Smooth muscle cell of the brain vasculature (primary cell): ENCODE results near the gene SLC66A2.
"Not testable (repeated sequence)": the region's sequence is repeated elsewhere in the genome, so short reads cannot be mapped to it uniquely, and the experiment has no call there.

Experiments used
- DNase-seq: peaks from one replicate; pipeline ENCODE4 v3.0.0-alpha.2; 2012; ENCODE audit warnings: low read depth, low spot score

Gene SLC66A2

GRCh38 chr18:79868811-79869541 is 82.5 kb downstream of the SLC66A2 start:
- no peak for DNase-seq

DNA sequence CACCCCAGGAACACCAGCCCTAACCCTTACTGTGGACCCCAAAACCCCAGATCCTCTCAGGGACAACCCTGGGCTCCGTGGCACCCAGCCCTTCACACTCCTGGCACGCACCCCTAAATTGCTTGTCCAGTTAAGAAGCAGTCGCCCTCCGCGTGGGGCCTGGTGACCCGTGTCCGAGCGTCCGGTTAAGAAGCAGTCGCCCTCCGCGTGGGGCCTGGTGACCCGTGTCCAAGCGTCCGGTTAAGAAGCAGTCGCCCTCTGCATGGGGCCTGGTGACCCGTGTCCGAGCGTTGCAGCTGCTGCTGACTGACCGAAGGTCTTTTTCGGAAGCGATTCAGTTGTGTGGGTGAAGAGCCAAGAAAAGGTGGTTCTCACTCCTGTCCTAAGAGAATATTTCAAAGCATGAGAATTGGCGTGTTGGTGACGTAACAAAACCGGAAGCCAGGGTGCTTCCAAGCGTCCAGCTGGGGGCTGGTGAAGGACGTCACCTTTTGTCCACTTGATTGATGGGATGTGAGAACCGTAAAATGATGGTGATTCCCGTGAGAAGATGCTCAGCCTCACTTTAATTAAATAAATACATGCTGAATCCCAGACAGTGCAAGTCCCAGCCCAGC is 83.2 kb downstream of the SLC66A2 start:
- DNase-seq = no peak

DNA sequence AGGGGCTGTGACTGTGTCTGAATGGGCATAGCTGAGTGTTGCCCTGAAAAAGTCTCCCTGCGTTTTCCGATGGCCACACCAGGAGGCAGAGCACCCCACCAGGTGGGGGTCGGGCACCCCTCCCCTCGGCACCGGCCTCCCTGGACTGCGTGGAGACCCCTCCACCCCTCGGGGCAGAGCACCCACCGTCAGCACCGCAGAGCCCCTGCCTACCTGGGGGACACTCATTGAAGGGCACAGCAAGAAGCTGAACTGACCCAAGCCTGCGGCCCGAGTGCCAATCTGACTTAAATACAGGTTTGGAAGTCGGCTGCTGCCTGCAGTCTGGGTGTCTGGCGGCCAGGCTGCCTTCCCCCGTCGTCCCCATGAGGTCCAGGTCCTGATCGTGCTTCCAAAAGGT is 83.8 kb downstream of the SLC66A2 start:
- DNase-seq = no peak

- DNase-seq = no peak
Measured at GRCh38 chr18:79866889-79867574, 84.4 kb downstream of the SLC66A2 start.

DNA sequence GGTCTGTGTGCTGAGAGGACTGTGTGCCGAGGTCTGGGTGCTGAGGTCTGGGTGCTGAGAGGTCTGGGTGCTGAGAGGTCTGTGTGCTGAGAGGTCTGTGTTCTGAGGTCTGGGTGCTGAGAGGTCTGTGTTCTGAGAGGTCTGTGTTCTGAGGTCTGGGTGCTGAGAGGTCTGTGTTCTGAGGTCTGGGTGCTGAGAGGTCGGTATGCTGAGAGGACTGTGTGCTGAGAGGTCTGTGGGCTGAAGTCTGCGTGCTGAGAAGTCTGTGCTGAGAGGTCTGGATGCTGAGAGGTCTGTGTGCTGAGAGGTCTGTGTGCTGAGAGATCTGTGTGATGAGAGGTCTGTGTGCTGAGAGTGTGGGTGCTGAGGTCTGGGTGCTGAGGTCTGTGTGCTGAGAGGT is 85.5 kb downstream of the SLC66A2 start:
- DNase-seq = not testable (repeated sequence)

- not testable (repeated sequence) for DNase-seq
Measured at GRCh38 chr18:79864955-79865354, 86.5 kb downstream of the SLC66A2 start.

DNA sequence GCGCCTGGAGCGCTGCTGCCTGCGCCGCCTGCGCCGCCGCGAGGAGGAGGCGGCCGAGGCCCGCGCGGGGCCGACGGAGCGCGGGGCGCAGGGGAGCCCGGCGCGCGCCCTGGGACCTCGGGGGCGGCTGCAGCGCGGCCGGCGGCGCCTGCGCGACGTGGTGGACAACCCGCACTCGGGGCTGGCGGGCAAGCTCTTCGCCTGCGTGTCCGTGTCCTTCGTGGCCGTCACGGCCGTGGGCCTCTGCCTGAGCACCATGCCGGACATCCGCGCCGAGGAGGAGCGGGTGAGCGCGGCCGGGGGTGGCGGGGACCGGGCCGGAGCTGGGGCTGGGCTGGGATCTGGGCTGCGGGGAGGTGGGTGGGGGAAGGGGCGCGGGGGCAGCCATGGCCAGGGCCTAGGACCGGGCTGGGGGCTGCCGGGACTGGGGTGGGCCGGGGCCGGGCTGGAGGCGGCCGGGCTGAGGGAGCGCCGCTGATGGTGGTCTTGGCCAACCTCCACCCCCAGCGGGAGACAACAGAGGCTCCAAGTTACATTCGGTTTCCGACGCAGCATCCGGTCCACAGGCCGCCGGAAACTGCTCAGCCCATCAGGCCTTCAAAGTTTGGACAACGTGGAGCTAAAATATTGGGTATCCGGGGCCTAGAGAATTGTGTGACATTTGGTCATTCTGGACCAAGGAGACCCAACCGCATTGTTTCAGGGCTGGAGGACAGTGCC is 87.3 kb downstream of the SLC66A2 start:
- no peak for DNase-seq

DNA sequence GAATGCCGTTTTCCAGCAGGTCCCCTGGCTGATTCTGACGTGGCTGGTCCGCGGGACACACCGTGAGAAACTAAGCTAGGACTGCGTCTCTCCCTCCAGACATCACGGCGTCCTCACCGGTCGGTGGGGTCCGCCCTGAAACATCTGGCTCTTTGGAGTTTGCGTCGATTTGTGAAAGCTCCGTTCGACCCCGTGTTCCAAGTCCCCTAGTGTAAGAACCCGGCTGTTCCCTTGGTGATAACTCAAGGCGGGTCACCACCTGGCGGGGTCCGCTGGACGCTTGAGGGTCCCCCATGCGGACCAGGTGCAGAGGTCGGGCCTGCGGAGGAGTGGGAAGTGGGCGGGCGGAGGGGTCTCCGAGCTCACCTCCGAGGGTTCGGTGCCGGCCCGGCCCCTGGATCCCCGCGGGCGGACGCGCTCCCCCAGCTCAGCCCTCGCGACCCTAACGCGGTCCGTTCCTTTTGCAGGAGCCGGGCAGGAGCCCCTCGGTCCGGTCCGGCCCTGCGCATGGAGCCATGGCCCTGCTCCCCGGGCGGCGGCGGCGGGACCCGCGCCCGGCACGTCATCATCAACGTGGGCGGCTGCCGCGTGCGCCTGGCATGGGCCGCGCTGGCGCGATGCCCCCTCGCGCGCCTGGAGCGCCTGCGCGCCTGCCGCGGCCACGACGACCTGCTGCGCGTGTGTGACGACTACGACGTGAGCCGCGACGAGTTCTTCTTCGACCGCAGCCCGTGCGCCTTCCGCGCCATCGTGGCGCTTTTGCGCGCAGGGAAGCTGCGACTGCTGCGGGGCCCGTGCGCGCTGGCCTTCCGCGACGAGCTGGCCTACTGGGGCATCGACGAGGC is 88.1 kb downstream of the SLC66A2 start:
- DNase-seq = no peak

DNA sequence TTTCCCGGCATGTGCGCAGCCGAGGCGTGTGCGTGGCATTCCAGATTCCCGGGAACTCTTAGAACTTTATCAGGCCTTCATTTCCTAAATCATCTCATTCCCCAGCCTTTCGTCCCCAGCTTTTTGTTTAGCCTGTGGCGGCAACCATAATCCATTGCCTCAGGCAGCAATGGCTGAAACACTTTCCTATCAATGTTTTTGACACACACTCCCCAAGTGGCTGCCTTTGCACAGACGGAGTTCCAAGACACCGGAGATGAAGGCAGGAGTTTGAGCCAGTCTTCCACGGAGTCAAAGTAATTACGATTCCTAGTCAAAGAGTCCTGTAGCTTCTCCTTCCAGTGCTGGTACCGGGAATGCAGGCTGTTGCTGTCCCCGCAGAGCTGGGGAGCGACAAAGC is 88.9 kb downstream of the SLC66A2 start:
- no peak for DNase-seq

GRCh38 chr18:79861687-79862086 is 89.8 kb downstream of the SLC66A2 start:
- no peak for DNase-seq

DNA sequence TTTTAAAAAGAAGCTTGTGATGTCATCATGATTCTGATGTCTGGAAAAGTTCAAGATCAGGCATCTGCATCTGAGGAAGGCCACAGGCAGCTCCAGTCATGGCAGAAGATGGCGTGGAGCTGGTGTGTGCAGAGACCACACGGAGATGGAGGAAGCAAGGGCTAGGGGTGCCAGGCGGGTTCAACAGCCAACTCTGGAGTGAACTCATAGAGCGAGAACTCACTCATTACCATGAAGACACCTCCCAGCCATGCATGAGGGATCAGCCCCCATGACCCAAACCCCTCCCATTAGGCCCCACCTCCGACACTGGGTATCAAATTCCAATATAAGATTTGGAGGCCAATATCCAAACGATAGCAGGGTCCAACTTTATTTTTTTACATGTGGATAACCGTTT is 92.1 kb downstream of the SLC66A2 start:
- DNase-seq = no peak

- no peak for DNase-seq
Measured at GRCh38 chr18:79857082-79857671, 94.3 kb downstream of the SLC66A2 start.

DNA sequence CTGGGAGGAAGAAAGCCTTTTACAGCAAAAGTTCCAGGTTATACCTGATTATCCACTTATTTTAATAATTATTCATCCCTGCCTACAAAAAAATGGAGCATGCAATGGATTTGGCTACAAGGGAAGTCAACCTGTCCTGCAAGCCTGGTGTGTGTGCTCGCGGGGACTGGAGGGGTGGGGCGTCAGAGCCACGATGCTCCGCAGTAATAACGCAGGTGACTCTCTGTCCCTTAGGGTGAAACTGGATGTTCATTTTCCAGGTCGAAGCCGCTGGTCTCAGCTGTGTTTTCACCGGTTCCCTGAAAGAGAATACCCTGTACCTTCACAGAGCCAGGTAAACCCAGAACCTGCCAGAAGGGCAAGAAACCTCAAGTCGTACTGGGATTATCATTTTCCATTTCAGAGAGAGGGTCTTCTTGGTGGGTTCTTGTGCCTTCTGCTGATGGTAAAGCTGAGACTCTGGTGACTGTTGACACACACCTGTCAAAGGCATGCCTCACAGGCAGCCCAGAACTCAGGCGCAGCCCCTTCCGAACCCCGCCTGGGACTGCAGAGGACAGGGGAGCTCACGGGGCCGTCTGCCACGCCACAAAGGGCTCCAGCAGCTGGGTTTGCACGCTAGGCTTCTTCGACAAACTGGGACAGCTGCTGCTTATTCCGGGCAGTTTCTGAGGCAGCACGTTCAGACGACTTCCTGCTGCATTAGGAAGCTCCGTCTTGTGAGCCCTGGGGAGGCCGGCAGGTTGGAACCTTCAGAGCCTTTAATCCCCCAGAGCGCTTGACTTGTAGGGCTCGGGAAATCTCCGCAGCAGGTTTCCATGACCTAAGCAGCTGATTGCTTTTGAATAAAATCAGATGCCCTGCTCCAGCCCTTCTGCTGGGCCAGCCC is 95.1 kb downstream of the SLC66A2 start:
- DNase-seq = no peak

DNA sequence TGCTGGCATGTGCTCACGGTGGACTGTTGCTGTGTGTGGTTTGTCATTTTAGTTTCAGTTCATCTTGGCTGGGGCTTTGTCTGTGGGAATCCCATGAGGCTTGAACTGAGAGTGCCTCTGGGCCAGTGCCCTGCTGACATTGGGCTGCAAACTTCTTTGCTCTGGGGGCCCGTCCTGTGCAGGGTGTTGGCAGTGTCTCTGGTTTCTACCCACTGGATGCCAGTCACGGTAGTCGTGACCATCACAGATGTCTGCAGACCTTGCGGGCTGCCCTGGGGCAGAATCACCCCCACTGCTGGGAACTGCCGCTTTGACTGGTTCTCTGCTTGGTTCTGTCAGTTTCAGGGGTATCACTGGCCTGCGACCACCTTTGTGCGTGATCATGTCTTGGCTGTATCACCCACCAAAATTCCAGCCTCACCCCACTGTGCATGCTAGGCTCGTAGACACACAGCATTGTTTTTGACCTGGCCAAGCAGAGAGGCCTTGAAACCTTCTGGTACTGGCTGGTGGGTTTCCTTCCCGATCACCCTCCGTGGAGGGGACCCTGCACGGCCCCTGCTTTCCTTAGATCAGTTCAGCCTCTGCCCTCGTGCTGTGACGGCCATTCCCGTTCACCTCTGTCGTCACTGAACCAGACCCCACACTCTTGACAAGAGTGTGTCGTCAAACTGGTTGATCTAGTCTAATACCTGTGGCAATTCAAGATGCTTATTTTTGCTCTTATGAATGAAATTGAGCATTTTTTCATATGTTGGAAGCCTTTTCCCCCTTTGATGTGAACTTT is 96.1 kb downstream of the SLC66A2 start:
- DNase-seq = no peak

DNA sequence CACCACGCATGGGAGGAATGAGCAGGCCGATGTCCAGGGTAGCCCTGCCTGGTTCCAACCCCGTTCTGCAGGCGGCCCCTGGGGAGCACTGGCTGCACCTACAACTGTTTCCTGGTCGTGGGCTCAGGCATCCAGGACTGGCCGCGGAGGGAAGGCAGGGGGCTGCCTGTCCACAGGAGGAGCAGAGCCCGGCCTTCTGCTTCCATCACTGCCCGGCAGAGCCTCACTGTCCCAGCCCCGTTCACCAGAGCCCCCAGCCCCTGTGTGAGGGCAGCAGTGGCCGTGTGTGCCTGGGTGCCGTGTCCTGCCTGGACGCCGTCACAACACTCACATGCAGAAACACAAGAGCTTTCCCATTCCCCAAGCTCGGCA is 97.5 kb downstream of the SLC66A2 start:
- DNase-seq = no peak

DNA sequence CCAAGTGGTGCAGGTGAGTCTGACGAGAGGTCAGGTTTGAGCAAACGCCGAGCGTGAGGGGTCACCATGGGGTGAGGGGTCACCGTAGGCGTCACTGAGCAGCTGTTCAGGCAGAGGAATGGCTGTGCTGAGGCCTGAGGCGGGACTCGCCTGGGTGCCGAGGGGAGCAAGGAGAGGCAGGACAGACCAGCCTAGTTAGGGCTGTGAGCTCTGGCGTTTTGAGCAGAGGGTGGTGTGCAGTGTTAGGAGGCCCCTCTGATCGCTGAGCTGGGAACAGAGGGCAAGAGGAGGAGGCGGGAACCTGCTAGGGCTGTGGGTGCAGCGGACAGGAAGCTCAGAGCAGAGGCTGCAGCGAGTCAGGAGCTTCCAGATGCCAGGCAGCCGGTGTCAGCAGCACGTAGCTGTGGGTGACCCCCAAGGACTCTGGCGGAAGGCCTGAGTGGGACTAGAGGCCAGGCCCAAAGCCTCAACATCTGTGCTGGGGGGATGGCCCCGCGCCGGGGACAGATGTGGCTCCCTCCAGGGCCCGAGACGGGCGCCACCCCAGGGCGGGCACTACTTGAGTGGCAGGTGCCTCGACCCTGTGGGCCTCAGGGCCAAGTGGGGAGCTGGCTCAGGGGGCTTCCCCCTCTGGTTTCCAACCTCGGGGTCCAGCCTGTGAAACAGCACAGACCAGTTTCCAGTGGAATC is 98.0 kb downstream of the SLC66A2 start:
- no peak for DNase-seq

DNA sequence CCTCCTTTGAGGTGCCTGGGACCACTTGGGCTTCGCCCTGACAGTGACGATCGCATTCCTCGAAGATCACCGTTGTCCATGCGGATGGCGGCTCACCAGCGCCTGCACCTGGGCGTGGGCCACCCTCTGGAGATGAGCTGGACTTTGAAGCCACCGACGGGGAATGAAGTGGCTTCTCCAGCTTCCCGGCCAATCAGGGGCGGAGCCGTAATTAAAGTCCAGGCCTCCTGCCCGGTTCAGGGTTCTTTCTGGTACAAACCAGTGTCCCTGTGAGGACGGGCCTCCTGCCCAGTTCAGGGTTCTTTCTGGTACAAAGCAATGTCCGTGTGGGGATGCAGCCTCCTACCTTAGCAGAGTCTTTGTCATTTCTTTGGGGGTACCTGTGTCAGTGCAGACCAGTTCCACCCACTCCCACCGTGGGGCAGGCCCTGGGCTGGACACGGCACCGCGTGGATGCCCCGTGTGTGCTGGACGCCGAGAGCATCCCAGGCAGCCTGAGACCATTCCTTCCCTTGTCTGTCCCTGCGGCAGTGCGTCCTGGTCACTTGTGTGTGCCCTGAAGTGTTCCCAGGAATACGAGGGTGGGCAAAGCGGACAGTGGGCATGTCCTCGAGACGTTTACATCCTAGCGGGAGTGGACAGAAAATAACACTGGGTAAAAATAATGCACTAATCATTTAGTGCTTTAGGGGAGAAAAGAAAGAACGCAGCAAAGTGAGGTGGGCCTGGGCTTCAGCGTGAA is 98.7 kb downstream of the SLC66A2 start:
- no peak for DNase-seq
